GM12878 (cell line): Measurements from ENCODE around the gene MAGEB10. TPM values are rescaled to one million over a fixed set of nuclear protein-coding genes. Genes with fewer than 3 reads are reported as not detected.

Experiments used
- ATAC-seq: fragments of 200-7000 bp; cut with Tn5 transposase; 3 replicates; pipeline ENCODE4 v1.9.1; 2020; ENCODE audit warnings: mild to moderate bottlenecking, moderate library complexity
- BruUV-seq: library from RNA; stranded (reverse); fragments of 400-500 nt; replicated peaks from 2 replicates; lab custom pipeline; 2021; lab: Mats Ljungman, UMichigan
- CTCF ChIA-PET: fragments of 300-600 bp; sonication (Branson Sonifier 250); formaldehyde crosslinking; extraction: SDS; loops from one replicate; lab custom pipeline; 2021; ENCODE audit warnings: inconsistent platforms; lab: Yijun Ruan, JAX
- POLR2A ChIA-PET: fragments of 350-600 bp; formaldehyde crosslinking; extraction: SDS; loops from one replicate; lab custom pipeline; 2021; ENCODE audit warnings: inconsistent platforms; lab: Charles Lee
- RAD21 ChIA-PET: fragments of 300-600 bp; sonication (Branson Sonifier 250); formaldehyde crosslinking; loops from one replicate; lab custom pipeline; 2023; ENCODE audit warnings: antibody characterized with exemption; ENCODE audit not compliant: unreplicated experiment; lab: Charles Lee
- SMC1A ChIA-PET: fragments of 300-600 bp; sonication (Branson Sonifier 250); formaldehyde crosslinking; loops from one replicate; lab custom pipeline; 2023; ENCODE audit not compliant: unreplicated experiment, uncharacterized antibody; lab: Charles Lee
- DNase-seq: peaks from one replicate; pipeline ENCODE4 v3.0.0-alpha.2; 2011; ENCODE audit warnings: low read depth, low spot score
- FAIRE-seq: peaks from 3 replicates; lab custom pipeline; 2011; peaks lifted over from hg19 to GRCh38; lab: Jason Lieb, UNC
- H2AFZ ChIP-seq: 2 replicates; pipeline ENCODE4 v1.6.0; 2011; ENCODE audit warnings: low read depth, low read length, control low read depth; ENCODE audit not compliant: control insufficient read depth
- H3K27ac ChIP-seq: 2 replicates; pipeline ENCODE4 v1.5.1; 2011; ENCODE audit warnings: control low read depth; ENCODE audit not compliant: control insufficient read depth, insufficient read depth
- H3K27me3 ChIP-seq, 2 experiments: replicated peaks in 1 of 2; 2 replicates each; pipeline versions ENCODE4 v1.6.0 to v1.6.1; 2011; ENCODE audit warnings: low read length in 1 of 2; ENCODE audit not compliant: control insufficient read depth in 2 of 2, insufficient read depth in 2 of 2
- H3K36me3 ChIP-seq, 2 experiments: 2 replicates each; pipeline ENCODE4 v1.5.1; 2011; ENCODE audit warnings: low read length in 1 of 2; ENCODE audit not compliant: control insufficient read depth in 2 of 2, insufficient read depth in 2 of 2
- H3K4me1 ChIP-seq: 2 replicates; pipeline ENCODE4 v1.6.1; 2011; ENCODE audit warnings: mild to moderate bottlenecking, low read length, moderate library complexity, mixed read lengths; ENCODE audit not compliant: control insufficient read depth, insufficient read depth
- H3K4me2 ChIP-seq: 2 replicates; pipeline ENCODE4 v1.6.0; 2011; ENCODE audit warnings: control low read depth; ENCODE audit not compliant: control insufficient read depth, insufficient read depth
- H3K4me3 ChIP-seq: fragments of 200-600 bp; sonication (generic); 2 replicates; pipeline ENCODE4 v1.5.1; 2016
- H3K79me2 ChIP-seq: 2 replicates; pipeline ENCODE4 v1.6.0; 2011; ENCODE audit warnings: low read length; ENCODE audit not compliant: control insufficient read depth, insufficient read depth
- H3K9ac ChIP-seq: 2 replicates; pipeline ENCODE4 v1.8.0; 2011; ENCODE audit warnings: low read length, control low read depth, mixed read lengths; ENCODE audit not compliant: control insufficient read depth, insufficient read depth
- H3K9me3 ChIP-seq: replicated peaks from 3 replicates; pipeline ENCODE4 v1.5.1; 2011; ENCODE audit warnings: mild to moderate bottlenecking, low read length; ENCODE audit not compliant: control insufficient read depth, insufficient read depth
- H4K20me1 ChIP-seq: 2 replicates; pipeline ENCODE4 v1.6.0; 2011; ENCODE audit not compliant: control insufficient read depth, insufficient read depth
- ASH2L ChIP-seq: fragments of 300-600, 200-600 bp; sonication (generic); IDR thresholded peaks from 2 replicates; pipeline ENCODE4 v1.6.1; 2017; ENCODE audit warnings: low read depth, mild to moderate bottlenecking, borderline replicate concordance
- IKZF1 ChIP-seq: fragments of 450-650 bp; conservative IDR thresholded peaks from 2 replicates; pipeline ENCODE4 v1.6.1; 2017; ENCODE audit warnings: antibody characterized with exemption, mild to moderate bottlenecking
- LARP7 ChIP-seq: fragments of 450-650 bp; IDR thresholded peaks from 2 replicates; pipeline ENCODE4 v1.6.1; 2017; ENCODE audit warnings: mild to moderate bottlenecking
- MTA2 ChIP-seq: fragments of 450-650 bp; IDR thresholded peaks from 2 replicates; pipeline ENCODE4 v1.6.1; 2016; ENCODE audit warnings: low read depth, mild to moderate bottlenecking, moderate library complexity
- RFX5 ChIP-seq: IDR thresholded peaks from 2 replicates; pipeline ENCODE4 v1.6.1; 2011; ENCODE audit warnings: low read depth, low read length, improper control_type of control experiment
- SIN3A ChIP-seq: IDR thresholded peaks from 2 replicates; pipeline ENCODE4 v1.6.1; 2012; ENCODE audit warnings: low read depth, low read length, improper control_type of control experiment
- SMAD5 ChIP-seq: IDR thresholded peaks from 2 replicates; pipeline ENCODE4 v1.6.1; 2016; ENCODE audit warnings: antibody characterized with exemption, low read depth
- SREBF1 ChIP-seq: IDR thresholded peaks from 2 replicates; pipeline ENCODE4 v1.6.1; 2012; ENCODE audit warnings: mild to moderate bottlenecking, low read length
- SREBF2 ChIP-seq: IDR thresholded peaks from 2 replicates; pipeline ENCODE4 v1.6.1; 2012; ENCODE audit warnings: mild to moderate bottlenecking, low read length
- STAT1 ChIP-seq: fragments of 450-650 bp; conservative IDR thresholded peaks from 2 replicates; pipeline ENCODE4 v1.6.1; 2014; ENCODE audit warnings: antibody characterized with exemption, mild to moderate bottlenecking
- SUZ12 ChIP-seq: fragments of 200-600 bp; sonication (generic); IDR thresholded peaks from one replicate; pipeline ENCODE4 v1.6.1; 2018; ENCODE audit warnings: antibody characterized with exemption, mild to moderate bottlenecking; ENCODE audit not compliant: unreplicated experiment
- TARDBP ChIP-seq: IDR thresholded peaks from 2 replicates; pipeline ENCODE4 v1.6.1; 2016; ENCODE audit warnings: borderline replicate concordance
- TCF3 ChIP-seq: IDR thresholded peaks from 2 replicates; pipeline ENCODE4 v1.6.1; 2012; ENCODE audit warnings: low read depth, mild to moderate bottlenecking, low read length, borderline replicate concordance; ENCODE audit not compliant: insufficient read depth
- ZNF274 ChIP-seq: IDR thresholded peaks from one replicate; pipeline ENCODE4 v1.8.0; 2011; ENCODE audit not compliant: insufficient read length, insufficient read depth
- WGBS: methylation state at CpG from one replicate; pipeline ENCODE4 v1.1.6; 2016; ENCODE audit warnings: low lambda C conversion rate; ENCODE audit not compliant: insufficient replicate concordance, insufficient coverage; ENCODE audit errors: missing lambda C conversion rate; 5-methylcytosine and 5-hydroxymethylcytosine counted together
- in situ Hi-C: fragments of 300-500 bp; cut with MboI; formaldehyde crosslinking; loops from 9 replicates; pipeline ENCODE4 v1.14.3; 2018; ENCODE audit warnings: mixed read lengths
- intact Hi-C: fragments of 100-400 bp; cut with micrococcal nuclease; formaldehyde crosslinking; loops from one replicate; pipeline ENCODE4 v1.14.2; 2022; ENCODE audit not compliant: unreplicated experiment
- polyA plus RNA-seq, 11 experiments: library from polyadenylated mRNA; depleted of rRNA in 4 of 11; unstranded in 6 of 11; stranded (reverse) in 5 of 11; fragments of >200 nt; fragmentation: Nextera tagmentation in 4 of 11; fragmentation: Illumina TruSeq in 1 of 11; extraction: Ambion mirVana in 4 of 11; extraction: Trizol in 1 of 11; gene quantifications; 1 replicate in 1 of 11; 2 replicates in 10 of 11; pipeline versions ENCODE4 v1.2.1 to v1.2.3, GENCODE V29; 2011 to 2016; ENCODE audit warnings: inconsistent platforms in 2 of 11, missing spikeins in 2 of 11, low read depth in 1 of 11
- total RNA-seq, 4 experiments: library from RNA; depleted of rRNA in 3 of 4; stranded (reverse); fragments of >200 nt in 3 of 4; fragmentation: Illumina TruSeq in 1 of 4; extraction: Trizol in 1 of 4; gene quantifications; 2 replicates each; pipeline versions ENCODE4 v1.2.1 to v1.2.3, GENCODE V29; 2013 to 2021
- TF ChIP-seq, protein P1 (sequence below): fragments of 450-650 bp; formaldehyde crosslinking; IDR thresholded peaks from 2 replicates; pipeline ENCODE4 v1.4.0; 2022; ENCODE audit warnings: mild to moderate bottlenecking, moderate library complexity
- TF ChIP-seq, protein P2 (sequence below): fragments of 450-650 bp; IDR thresholded peaks from 2 replicates; pipeline ENCODE4 v1.6.1; 2017; ENCODE audit warnings: mild to moderate bottlenecking, moderate library complexity
- TF ChIP-seq, protein P3 (sequence below): fragments of 450-650 bp; IDR thresholded peaks from 2 replicates; pipeline ENCODE4 v1.6.1; 2016; ENCODE audit warnings: mild to moderate bottlenecking

Gene MAGEB10
- total and polyA plus RNA-seq, 10 of the 15 experiments (the other 5 are each of a cell fraction or from before 2014, with no cell fraction given): not detected

DNA sequence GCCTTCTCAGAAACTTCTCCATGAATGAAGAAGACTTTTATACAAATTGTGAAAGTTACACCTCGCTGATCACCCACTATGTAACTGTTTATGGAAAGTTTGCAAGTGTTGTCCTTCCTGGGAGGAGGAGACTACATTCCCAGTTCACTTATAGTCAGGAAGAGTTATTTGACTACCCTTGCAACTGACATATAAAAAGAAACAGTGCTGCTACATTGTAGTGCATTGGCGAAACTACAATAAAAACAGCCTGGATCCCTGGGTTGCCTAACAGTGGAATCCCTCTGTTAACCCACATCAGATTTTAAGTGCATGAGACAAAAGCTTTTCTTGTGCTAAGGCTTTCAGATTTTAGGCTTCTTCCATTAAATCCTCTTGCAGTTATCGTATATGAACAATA lies 30.4 kb downstream of the MAGEB10 start (continued):
- TF ChIP-seq ZNF274: no peak
- TF ChIP-seq SIN3A: no peak

DNA sequence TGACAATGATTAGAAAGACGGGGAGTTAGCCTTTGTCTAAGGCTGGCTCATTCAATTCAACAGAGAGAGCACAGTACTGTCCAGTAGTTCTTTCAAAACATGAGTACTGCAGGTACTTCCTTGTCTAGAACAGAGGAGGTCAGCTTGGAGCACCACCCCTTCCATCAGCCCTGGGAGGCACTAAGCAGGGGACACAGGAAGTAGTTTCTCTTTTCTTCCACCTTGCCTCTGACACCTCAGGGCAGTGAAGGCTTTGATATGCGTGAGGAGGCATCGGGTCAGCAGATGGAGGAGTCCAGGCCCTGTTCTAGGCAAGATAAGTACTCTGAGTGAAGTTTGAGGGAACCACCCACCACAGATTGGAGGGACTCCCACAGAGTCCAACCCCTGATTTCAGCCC lies 33.1 kb downstream of the MAGEB10 start:
- no peaks in the 10 kb centered on the region for H3K4me1 ChIP-seq
- H3K4me3 ChIP-seq: no peak overlapping the region
- no peak overlapping the region for H3K9ac ChIP-seq
- H2AFZ ChIP-seq: no peak overlapping the region
- H3K4me2 ChIP-seq: no peak overlapping the region
- ATAC-seq (peak; percentile 76), DNase-seq (no peak), FAIRE-seq (no peak)
- ChIA-PET CTCF (interaction anchor here (0.6 to 1.4 kb wide), 2 partner anchors 12 to 83 kb away, joined by 3 read pairs; no protein-coding TSS in a partner anchor), RAD21 (no interaction called here), SMC1A (interaction anchor here (1.2 kb wide), 1 partner anchor 15 kb away, joined by 3 read pairs; no protein-coding TSS in a partner anchor), POLR2A (no interaction called here)
- in situ Hi-C loops (no loop called here), intact Hi-C loops (no loop called here)
- no peaks in the 10 kb centered on the region for H3K36me3 ChIP-seq
- BruUV-seq: no TSS peak
- H3K27me3 ChIP-seq: no peaks in the 10 kb centered on the region
- no peaks in the 10 kb centered on the region for H4K20me1 ChIP-seq
- H3K79me2 ChIP-seq: no peaks in the 10 kb centered on the region
- no peak overlapping the region for H3K27ac ChIP-seq
- 26% methylated on average over 3 of the region's 3 CpGs for WGBS
- no peaks in the 10 kb centered on the region for H3K9me3 ChIP-seq
- no peak for TF ChIP-seq SREBF2
- TF ChIP-seq MTA2: no peak
- TF ChIP-seq, protein P1, sequence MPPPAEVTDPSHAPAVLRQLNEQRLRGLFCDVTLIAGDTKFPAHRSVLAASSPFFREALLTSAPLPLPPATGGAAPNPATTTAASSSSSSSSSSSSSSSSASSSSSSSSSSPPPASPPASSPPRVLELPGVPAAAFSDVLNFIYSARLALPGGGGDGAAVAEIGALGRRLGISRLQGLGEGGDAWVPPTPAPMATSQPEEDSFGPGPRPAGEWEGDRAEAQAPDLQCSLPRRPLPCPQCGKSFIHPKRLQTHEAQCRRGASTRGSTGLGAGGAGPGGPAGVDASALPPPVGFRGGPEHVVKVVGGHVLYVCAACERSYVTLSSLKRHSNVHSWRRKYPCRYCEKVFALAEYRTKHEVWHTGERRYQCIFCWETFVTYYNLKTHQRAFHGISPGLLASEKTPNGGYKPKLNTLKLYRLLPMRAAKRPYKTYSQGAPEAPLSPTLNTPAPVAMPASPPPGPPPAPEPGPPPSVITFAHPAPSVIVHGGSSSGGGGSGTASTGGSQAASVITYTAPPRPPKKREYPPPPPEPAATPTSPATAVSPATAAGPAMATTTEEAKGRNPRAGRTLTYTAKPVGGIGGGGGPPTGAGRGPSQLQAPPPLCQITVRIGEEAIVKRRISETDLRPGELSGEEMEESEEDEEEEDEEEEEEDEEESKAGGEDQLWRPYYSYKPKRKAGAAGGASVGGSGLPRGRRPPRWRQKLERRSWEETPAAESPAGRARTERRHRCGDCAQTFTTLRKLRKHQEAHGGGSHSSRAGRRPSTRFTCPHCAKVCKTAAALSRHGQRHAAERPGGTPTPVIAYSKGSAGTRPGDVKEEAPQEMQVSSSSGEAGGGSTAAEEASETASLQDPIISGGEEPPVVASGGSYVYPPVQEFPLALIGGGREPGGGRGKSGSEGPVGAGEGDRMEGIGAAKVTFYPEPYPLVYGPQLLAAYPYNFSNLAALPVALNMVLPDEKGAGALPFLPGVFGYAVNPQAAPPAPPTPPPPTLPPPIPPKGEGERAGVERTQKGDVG (CRISPR knock-in tag): no peak
- no peak for TF ChIP-seq TARDBP
- no peak for TF ChIP-seq IKZF1
- TF ChIP-seq SUZ12: no peak
- TF ChIP-seq TCF3: no peak
- no peak for TF ChIP-seq STAT1
- TF ChIP-seq LARP7: no peak
- no peak for TF ChIP-seq SMAD5
- TF ChIP-seq ASH2L: no peak
- TF ChIP-seq, protein P2, sequence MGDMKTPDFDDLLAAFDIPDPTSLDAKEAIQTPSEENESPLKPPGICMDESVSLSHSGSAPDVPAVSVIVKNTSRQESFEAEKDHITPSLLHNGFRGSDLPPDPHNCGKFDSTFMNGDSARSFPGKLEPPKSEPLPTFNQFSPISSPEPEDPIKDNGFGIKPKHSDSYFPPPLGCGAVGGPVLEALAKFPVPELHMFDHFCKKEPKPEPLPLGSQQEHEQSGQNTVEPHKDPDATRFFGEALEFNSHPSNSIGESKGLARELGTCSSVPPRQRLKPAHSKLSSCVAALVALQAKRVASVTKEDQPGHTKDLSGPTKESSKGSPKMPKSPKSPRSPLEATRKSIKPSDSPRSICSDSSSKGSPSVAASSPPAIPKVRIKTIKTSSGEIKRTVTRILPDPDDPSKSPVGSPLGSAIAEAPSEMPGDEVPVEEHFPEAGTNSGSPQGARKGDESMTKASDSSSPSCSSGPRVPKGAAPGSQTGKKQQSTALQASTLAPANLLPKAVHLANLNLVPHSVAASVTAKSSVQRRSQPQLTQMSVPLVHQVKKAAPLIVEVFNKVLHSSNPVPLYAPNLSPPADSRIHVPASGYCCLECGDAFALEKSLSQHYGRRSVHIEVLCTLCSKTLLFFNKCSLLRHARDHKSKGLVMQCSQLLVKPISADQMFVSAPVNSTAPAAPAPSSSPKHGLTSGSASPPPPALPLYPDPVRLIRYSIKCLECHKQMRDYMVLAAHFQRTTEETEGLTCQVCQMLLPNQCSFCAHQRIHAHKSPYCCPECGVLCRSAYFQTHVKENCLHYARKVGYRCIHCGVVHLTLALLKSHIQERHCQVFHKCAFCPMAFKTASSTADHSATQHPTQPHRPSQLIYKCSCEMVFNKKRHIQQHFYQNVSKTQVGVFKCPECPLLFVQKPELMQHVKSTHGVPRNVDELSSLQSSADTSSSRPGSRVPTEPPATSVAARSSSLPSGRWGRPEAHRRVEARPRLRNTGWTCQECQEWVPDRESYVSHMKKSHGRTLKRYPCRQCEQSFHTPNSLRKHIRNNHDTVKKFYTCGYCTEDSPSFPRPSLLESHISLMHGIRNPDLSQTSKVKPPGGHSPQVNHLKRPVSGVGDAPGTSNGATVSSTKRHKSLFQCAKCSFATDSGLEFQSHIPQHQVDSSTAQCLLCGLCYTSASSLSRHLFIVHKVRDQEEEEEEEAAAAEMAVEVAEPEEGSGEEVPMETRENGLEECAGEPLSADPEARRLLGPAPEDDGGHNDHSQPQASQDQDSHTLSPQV: no peak
- TF ChIP-seq RFX5: no peak
- TF ChIP-seq, protein P3, sequence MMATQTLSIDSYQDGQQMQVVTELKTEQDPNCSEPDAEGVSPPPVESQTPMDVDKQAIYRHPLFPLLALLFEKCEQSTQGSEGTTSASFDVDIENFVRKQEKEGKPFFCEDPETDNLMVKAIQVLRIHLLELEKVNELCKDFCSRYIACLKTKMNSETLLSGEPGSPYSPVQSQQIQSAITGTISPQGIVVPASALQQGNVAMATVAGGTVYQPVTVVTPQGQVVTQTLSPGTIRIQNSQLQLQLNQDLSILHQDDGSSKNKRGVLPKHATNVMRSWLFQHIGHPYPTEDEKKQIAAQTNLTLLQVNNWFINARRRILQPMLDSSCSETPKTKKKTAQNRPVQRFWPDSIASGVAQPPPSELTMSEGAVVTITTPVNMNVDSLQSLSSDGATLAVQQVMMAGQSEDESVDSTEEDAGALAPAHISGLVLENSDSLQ: no peak
- no peak for TF ChIP-seq SREBF1
- no peak for TF ChIP-seq SIN3A
